Mucosa of descending colon (tissue), 3 donors: ENCODE data around the gene KAT6B. TPM values are rescaled to one million over a fixed set of nuclear protein-coding genes. Genes with fewer than 3 reads are reported as not detected.

ENCODE experiments used
- ATAC-seq: fragments of 200-7000 bp; cut with Tn5 transposase; one replicate; pipeline ENCODE4 v1.9.1; 2020; ENCODE audit warnings: mild to moderate bottlenecking, moderate library complexity
- DNase-seq, 3 donors: peaks; one replicate each; pipeline ENCODE4 v3.0.0-alpha.2; 2020
- H3K36me3 ChIP-seq: fragments of 200-600 bp; one replicate; pipeline ENCODE4 v1.8.0; 2021; ENCODE audit warnings: low read depth, mild to moderate bottlenecking
- H3K4me1 ChIP-seq: fragments of 200-600 bp; one replicate; pipeline ENCODE4 v1.8.0; 2021; ENCODE audit warnings: low read depth, mild to moderate bottlenecking
- H3K4me3 ChIP-seq: fragments of 200-600 bp; one replicate; pipeline ENCODE4 v1.8.0; 2021; ENCODE audit warnings: mild to moderate bottlenecking
- H3K9me3 ChIP-seq: fragments of 200-600 bp; one replicate; pipeline ENCODE4 v1.8.0; 2021; ENCODE audit warnings: mild to moderate bottlenecking
- CTCF ChIP-seq: fragments of 200-600 bp; IDR thresholded peaks from one replicate; pipeline ENCODE4 v1.8.0; 2022; ENCODE audit warnings: antibody characterized with exemption, mild to moderate bottlenecking
- intact Hi-C, 2 donors: fragments of 100-400 bp; cut with DNase I in 1 of 2; cut with micrococcal nuclease in 1 of 2; formaldehyde crosslinking; loops; one replicate each; pipeline versions ENCODE4 v1.11.0 to v1.11.1; 2022; cut with DNase I, micrococcal nuclease
- total RNA-seq, 3 donors: library from RNA; stranded (reverse); fragmentation: NEBNext Ultra II Directional in 2 of 3; extraction: Animal tissue kit (Norgen Biotek cat#: 25700) in 2 of 3; gene quantifications; one replicate each; pipeline versions ENCODE4 v1.2.1 to v1.2.4, GENCODE V29; 2021 to 2023
- donor health status: DM: no; HTN: no; CAD: no; lungs with moderate emphysema.
- donor health status: DM: no; HTN: no; CAD: no.
- donor health status: DM: no; HTN: yes; CAD: no.

KAT6B gene
- total RNA-seq, 3 donors from 2014 or later: 29.5 to 60.5 (median 39.3) TPM

- no peak for TF ChIP-seq CTCF
- H3K36me3 ChIP-seq: no peaks in the 10 kb centered on the region
- no peak for DNase-seq
- H3K4me1 ChIP-seq: peaks cover 25% of the 10 kb centered on the region
- ATAC-seq: no peak
- intact Hi-C loops: no loop called here
- no peaks in the 10 kb centered on the region for H3K9me3 ChIP-seq
- H3K4me3 ChIP-seq: no peak overlapping the region
Observed at GRCh38 chr10:74949843-74950765, 123.7 kb downstream of the KAT6B start.

GRCh38 chr10:74953214-74953613 lies 126.8 kb downstream of the KAT6B start:
- DNase-seq (no peak), ATAC-seq (no peak)
- TF ChIP-seq CTCF: no peak
- H3K4me3 ChIP-seq: no peak overlapping the region
- H3K4me1 ChIP-seq: peaks cover 12% of the 10 kb centered on the region
- intact Hi-C loops: no loop called here
- H3K36me3 ChIP-seq: no peaks in the 10 kb centered on the region
- no peaks in the 10 kb centered on the region for H3K9me3 ChIP-seq

- Histone ChIP-seq H3K4me3 (no peak overlapping the region), H3K4me1 (no peaks in the 10 kb centered on the region), H3K9me3 (no peaks in the 10 kb centered on the region), H3K36me3 (no peaks in the 10 kb centered on the region)
- no peak for TF ChIP-seq CTCF
- DNase-seq (no peak), ATAC-seq (no peak)
- intact Hi-C loops: no loop called here
Observed at GRCh38 chr10:74955796-74956195, 129.4 kb downstream of the KAT6B start.

- Histone ChIP-seq H3K4me3 (no peak overlapping the region), H3K9me3 (no peaks in the 10 kb centered on the region), H3K36me3 (no peaks in the 10 kb centered on the region), H3K4me1 (no peaks in the 10 kb centered on the region)
- no peak for DNase-seq
- intact Hi-C loops: no loop called here
- no peak for TF ChIP-seq CTCF
- no peak for ATAC-seq
Observed at GRCh38 chr10:74956555-74957111, 130.2 kb downstream of the KAT6B start.

GRCh38 chr10:74957285-74957961 lies 131.0 kb downstream of the KAT6B start:
- ATAC-seq: no peak
- no peaks in the 10 kb centered on the region for H3K9me3 ChIP-seq
- TF ChIP-seq CTCF: no peak

More at GRCh38 chr10:74957285-74957961, 131.0 kb downstream of the KAT6B start:
- H3K4me1 ChIP-seq: no peaks in the 10 kb centered on the region
- intact Hi-C loops: no loop called here
- no peaks in the 10 kb centered on the region for H3K36me3 ChIP-seq
- no peak overlapping the region for H3K4me3 ChIP-seq
- no peak for DNase-seq
